Measurements from ENCODE around the gene NFKBIE. TPM values are rescaled to one million over a fixed set of nuclear protein-coding genes. Genes with fewer than 3 reads are reported as not detected.

NFKBIE gene
- total and polyA plus RNA-seq, 9 of the 15 experiments (the other 6 are each of a cell fraction or from before 2014, with no cell fraction given), result 2.1 to 16.4 (median 11.7) TPM

DNA sequence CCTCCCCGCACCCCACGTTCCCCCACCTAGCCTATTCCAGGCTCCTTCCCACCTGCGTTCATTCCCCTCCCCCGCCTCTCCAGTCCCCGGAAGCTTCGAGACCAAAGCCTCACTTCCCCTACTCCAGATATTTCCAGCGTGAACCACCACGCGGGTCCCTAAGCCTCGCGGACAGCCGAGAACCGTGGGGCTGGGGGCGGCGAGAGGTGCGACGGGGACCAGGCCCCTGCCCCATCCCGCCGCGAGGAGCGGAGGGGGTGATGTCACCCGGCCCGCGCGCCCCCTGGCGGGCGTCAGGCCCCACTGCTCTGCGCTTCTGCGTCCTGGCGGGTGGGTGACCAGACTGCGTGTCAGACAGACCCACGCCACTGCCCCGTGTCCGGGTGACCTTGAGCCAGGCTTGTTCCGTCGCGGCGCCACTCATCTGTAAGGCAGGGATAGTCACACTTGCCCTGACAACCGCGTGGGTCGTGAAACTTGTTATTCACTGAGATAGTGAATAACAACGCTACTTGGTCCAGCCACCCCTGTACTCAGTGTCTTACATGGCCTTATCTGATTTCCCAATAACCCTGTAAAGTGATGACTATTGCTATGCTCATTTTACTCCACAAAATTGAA lies 27.4 kb downstream of the NFKBIE start (continued):
- TF ChIP-seq PCBP2 (IDR thresholded peaks at IDR 0.05; ENCODE audit: low read depth, low read length, poor library complexity, severe bottlenecking) (no peak), ATF4 (CRISPR knock-in tag; IDR thresholded peaks at IDR 0.05) (peak; percentile 55; the same call in 1 of the 2 replicates), SPI1 (IDR thresholded peaks at IDR 0.05; ENCODE audit: borderline replicate concordance, low read depth, low read length) (no peak), TCF15 (CRISPR knock-in tag; IDR thresholded peaks at IDR 0.05) (no peak), ZNF668 (CRISPR knock-in tag; IDR thresholded peaks at IDR 0.05) (no peak), TBL1XR1 (IDR thresholded peaks at IDR 0.05; ENCODE audit: low read length in 2 of 2) (no peak; a peak in 1 of 4 replicates), ELF2 (CRISPR knock-in tag; IDR thresholded peaks at IDR 0.05) (0 out of 2 replicates have a peak, but pooled peaks have one; percentile 70), CREB3L1 (IDR thresholded peaks at IDR 0.05; ENCODE audit: borderline replicate concordance, low read depth) (peak; percentile 83; the same call in 1 of the 2 replicates), PHB (CRISPR knock-in tag; IDR thresholded peaks at IDR 0.05) (no peak), USF2 (CRISPR knock-in tag; IDR thresholded peaks at IDR 0.05) (no peak), CHD1 (IDR thresholded peaks at IDR 0.05; ENCODE audit: low read length) (no peak), ARHGAP35 (IDR thresholded peaks at IDR 0.05; ENCODE audit: partially characterized antibody) (no peak), EHMT2 (IDR thresholded peaks at IDR 0.05) (no peak), ZNF197 (CRISPR knock-in tag; IDR thresholded peaks at IDR 0.05; ENCODE audit: low read depth) (no peak), TBP (optimal IDR thresholded peaks at IDR 0.05; ENCODE audit: low read depth, low read length) (no peak), FOSL1 (tag; conservative IDR thresholded peaks at IDR 0.05) (peak; percentile 80), GATA2 (CRISPR knock-in tag; IDR thresholded peaks at IDR 0.05) (0 out of 2 replicates have a peak, but pooled peaks have one; percentile 38), ZNF398 (CRISPR knock-in tag; IDR thresholded peaks at IDR 0.05) (no peak)
- TF ChIP-seq, protein P1, sequence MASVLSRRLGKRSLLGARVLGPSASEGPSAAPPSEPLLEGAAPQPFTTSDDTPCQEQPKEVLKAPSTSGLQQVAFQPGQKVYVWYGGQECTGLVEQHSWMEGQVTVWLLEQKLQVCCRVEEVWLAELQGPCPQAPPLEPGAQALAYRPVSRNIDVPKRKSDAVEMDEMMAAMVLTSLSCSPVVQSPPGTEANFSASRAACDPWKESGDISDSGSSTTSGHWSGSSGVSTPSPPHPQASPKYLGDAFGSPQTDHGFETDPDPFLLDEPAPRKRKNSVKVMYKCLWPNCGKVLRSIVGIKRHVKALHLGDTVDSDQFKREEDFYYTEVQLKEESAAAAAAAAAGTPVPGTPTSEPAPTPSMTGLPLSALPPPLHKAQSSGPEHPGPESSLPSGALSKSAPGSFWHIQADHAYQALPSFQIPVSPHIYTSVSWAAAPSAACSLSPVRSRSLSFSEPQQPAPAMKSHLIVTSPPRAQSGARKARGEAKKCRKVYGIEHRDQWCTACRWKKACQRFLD (CRISPR knock-in tag; IDR thresholded peaks at IDR 0.05), result peak; percentile 79
- TF ChIP-seq, protein P2, sequence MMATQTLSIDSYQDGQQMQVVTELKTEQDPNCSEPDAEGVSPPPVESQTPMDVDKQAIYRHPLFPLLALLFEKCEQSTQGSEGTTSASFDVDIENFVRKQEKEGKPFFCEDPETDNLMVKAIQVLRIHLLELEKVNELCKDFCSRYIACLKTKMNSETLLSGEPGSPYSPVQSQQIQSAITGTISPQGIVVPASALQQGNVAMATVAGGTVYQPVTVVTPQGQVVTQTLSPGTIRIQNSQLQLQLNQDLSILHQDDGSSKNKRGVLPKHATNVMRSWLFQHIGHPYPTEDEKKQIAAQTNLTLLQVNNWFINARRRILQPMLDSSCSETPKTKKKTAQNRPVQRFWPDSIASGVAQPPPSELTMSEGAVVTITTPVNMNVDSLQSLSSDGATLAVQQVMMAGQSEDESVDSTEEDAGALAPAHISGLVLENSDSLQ (IDR thresholded peaks at IDR 0.05), result 0 out of 2 replicates have a peak, but pooled peaks have one; percentile 20
